NT2/D1 (cell line): ENCODE measurements around the gene SPACA6.

ENCODE experiments used
- SUZ12 ChIP-seq: IDR thresholded peaks from 2 replicates; pipeline ENCODE4 v1.6.1; 2011; ENCODE audit not compliant: insufficient read length, insufficient read depth; ENCODE audit errors: extremely low read depth
- YY1 ChIP-seq: IDR thresholded peaks from 2 replicates; pipeline ENCODE4 v1.6.1; 2011; ENCODE audit not compliant: insufficient read length, insufficient read depth
- ZNF274 ChIP-seq: IDR thresholded peaks from 2 replicates; pipeline ENCODE4 v1.6.1; 2011; ENCODE audit warnings: mild to moderate bottlenecking, low read depth, low read length

GRCh38 chr19:51653162-51653561 is 40.0 kb upstream of the SPACA6 start:
- TF ChIP-seq ZNF274 (no peak), SUZ12 (no peak), YY1 (no peak)
